Sigmoid colon (tissue), 7 donors: ENCODE data around the gene VAC14. TPM values are rescaled to one million over a fixed set of nuclear protein-coding genes. Genes with fewer than 3 reads are reported as not detected.

ENCODE experiments used
- DNase-seq: peaks from one replicate; pipeline ENCODE4 v3.0.0-alpha.2; 2019
- H3K27ac ChIP-seq, 4 donors: fragments of 200-600 bp; sonication (generic); one replicate each; pipeline ENCODE4 v1.5.1; 2016 to 2019; ENCODE audit warnings: mild to moderate bottlenecking in 1 of 4
- H3K27me3 ChIP-seq, 3 donors: fragments of 200-600 bp; sonication (generic); one replicate each; pipeline ENCODE4 v1.5.1; 2019; ENCODE audit warnings: mild to moderate bottlenecking in 1 of 3
- H3K36me3 ChIP-seq, 4 donors: fragments of 200-600 bp; sonication (generic); one replicate each; pipeline ENCODE4 v1.5.1; 2016 to 2019
- H3K4me1 ChIP-seq, 4 donors: fragments of 200-600 bp; sonication (generic); one replicate each; pipeline ENCODE4 v1.5.1; 2017 to 2019
- H3K4me3 ChIP-seq, 4 donors: fragments of 200-600 bp; sonication (generic); one replicate each; pipeline ENCODE4 v1.5.1; 2017 to 2019; ENCODE audit warnings: mild to moderate bottlenecking in 2 of 4, moderate library complexity in 1 of 4
- H3K9me3 ChIP-seq, 4 donors: fragments of 200-600 bp in 3 of 4; sonication (generic) in 3 of 4; one replicate each; pipeline versions ENCODE4 v1.5.1 to v1.6.1; 2013 to 2019
- EP300 ChIP-seq, 4 donors: sonication (generic); formaldehyde crosslinking; IDR thresholded peaks; one replicate each; pipeline ENCODE4 v1.6.1; 2017; ENCODE audit warnings: antibody characterized with exemption in 4 of 4
- POLR2A ChIP-seq, 2 donors: fragments of 450-650 bp; IDR thresholded peaks; one replicate each; pipeline ENCODE4 v1.6.1; 2016; ENCODE audit warnings: antibody characterized with exemption in 2 of 2, mild to moderate bottlenecking in 2 of 2, moderate library complexity in 2 of 2
- POLR2AphosphoS5 ChIP-seq, 4 donors: sonication (generic); formaldehyde crosslinking; IDR thresholded peaks; one replicate each; pipeline ENCODE4 v1.6.1; 2017; ENCODE audit warnings: antibody characterized with exemption in 4 of 4
- WGBS, 2 donors: extraction: QIAGEN DNeasy Blood & Tissue Kit; methylation state at CpG; one replicate each; pipeline ENCODE4 v1.1.7; 2013; 5-methylcytosine and 5-hydroxymethylcytosine counted together
- intact Hi-C: fragments of 100-400 bp; cut with DNase I; formaldehyde crosslinking; loops from one replicate; pipeline ENCODE4 v1.15.1; 2023
- polyA plus RNA-seq, 3 donors: library from polyadenylated mRNA; stranded (reverse); fragments of 200-250 nt; gene quantifications; one replicate each; pipeline ENCODE4 v1.2.3, GENCODE V29; 2013
- total RNA-seq, 4 donors: library from RNA; depleted of rRNA; stranded (reverse); fragments of >200 nt; gene quantifications; one replicate each; pipeline ENCODE4 v1.1.0, GENCODE V29; 2016
- TF ChIP-seq, protein P1 (sequence below), 4 experiments: fragments of 450-650 bp in 3 of 4; fragments of 200-600 bp in 1 of 4; IDR thresholded peaks; one replicate each; pipeline ENCODE4 v1.5.1; 2016 to 2019; ENCODE audit warnings: antibody characterized with exemption in 4 of 4, mild to moderate bottlenecking in 3 of 4, moderate library complexity in 2 of 4
- donor health status: healthy with polysubstance abuse.
- donor health status: Bipolar disorder and iron deficiency.
- donor health status: healthy.

The VAC14 gene
- total and polyA plus RNA-seq, 7 donors: 16.8 to 36.2 (median 22.1) TPM

DNA sequence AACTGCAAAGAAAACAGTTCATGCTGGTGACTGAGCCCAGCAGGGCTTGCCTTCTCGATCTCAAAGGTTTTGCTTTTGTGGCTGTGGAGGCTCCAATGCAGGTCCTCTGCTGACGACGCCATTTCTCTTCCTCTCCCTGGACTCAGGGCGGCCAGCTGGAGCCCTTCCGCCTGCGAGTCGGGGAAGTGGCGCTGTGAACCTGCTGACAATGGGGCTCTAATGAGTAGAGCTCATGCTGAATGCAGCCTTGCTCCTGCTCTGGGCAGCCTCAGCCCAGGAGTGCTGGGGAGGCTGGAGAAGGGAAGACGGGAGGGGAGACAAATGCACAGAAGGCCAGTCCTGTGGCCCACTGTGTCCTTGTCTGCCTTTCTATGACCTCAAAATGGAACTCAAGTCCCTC, 43.8 kb downstream of the VAC14 start:
- DNase-seq: no peak
- Histone ChIP-seq H3K27ac (no peak overlapping the region), H3K4me1 (peaks cover 0 to 5% (median 2%) of the 10 kb centered on the region in 4 donors), H3K9me3 (no peaks in the 10 kb centered on the region), H3K4me3 (no peak overlapping the region), H3K27me3 (no peaks in the 10 kb centered on the region), H3K36me3 (peaks cover 0 to 70% (median 12%) of the 10 kb centered on the region in 4 donors)
- WGBS, 2 donors: 96 to 97% methylated on average over 9 of the region's 9 CpGs
- intact Hi-C loops: no loop called here
- TF ChIP-seq EP300 (IDR thresholded peaks at IDR 0.05): no peak
- TF ChIP-seq POLR2A (IDR thresholded peaks at IDR 0.05): no peak
- TF ChIP-seq, protein P1, sequence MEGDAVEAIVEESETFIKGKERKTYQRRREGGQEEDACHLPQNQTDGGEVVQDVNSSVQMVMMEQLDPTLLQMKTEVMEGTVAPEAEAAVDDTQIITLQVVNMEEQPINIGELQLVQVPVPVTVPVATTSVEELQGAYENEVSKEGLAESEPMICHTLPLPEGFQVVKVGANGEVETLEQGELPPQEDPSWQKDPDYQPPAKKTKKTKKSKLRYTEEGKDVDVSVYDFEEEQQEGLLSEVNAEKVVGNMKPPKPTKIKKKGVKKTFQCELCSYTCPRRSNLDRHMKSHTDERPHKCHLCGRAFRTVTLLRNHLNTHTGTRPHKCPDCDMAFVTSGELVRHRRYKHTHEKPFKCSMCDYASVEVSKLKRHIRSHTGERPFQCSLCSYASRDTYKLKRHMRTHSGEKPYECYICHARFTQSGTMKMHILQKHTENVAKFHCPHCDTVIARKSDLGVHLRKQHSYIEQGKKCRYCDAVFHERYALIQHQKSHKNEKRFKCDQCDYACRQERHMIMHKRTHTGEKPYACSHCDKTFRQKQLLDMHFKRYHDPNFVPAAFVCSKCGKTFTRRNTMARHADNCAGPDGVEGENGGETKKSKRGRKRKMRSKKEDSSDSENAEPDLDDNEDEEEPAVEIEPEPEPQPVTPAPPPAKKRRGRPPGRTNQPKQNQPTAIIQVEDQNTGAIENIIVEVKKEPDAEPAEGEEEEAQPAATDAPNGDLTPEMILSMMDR (IDR thresholded peaks at IDR 0.05): no peak
- TF ChIP-seq POLR2AphosphoS5 (IDR thresholded peaks at IDR 0.05): no peak

DNA sequence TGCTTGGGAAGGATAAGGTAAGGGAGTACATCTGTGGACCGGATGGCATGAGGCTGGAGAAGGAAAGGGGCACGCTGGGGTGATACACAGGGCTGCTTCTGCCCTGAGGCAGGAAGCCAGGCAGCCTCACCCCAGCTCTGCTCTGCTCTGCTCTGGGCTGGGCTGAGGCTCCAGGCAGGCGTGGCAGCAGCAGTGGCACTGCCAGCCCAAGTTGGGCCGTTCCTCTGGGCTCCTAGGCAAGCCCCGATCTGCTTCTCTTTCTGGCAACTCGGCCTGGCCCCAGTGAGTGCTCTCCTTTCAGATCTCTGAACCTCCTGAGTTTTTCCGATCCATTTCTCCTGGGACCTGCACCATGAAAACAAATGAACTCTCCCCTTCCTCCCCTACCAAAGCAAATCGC, 44.9 kb downstream of the VAC14 start:
- TF ChIP-seq POLR2A (IDR thresholded peaks at IDR 0.05) (no peak), POLR2AphosphoS5 (IDR thresholded peaks at IDR 0.05) (no peak), EP300 (IDR thresholded peaks at IDR 0.05) (no peak)
- TF ChIP-seq, protein P1 (IDR thresholded peaks at IDR 0.05): no peak
- peaks cover 0 to 15% (median 12%) of the 10 kb centered on the region in 4 donors for H3K4me1 ChIP-seq
- H3K9me3 ChIP-seq: no peaks in the 10 kb centered on the region
- intact Hi-C loops: no loop called here
- peaks cover 0 to 59% (median 7%) of the 10 kb centered on the region in 4 donors for H3K36me3 ChIP-seq
- no peak for DNase-seq
- 84 to 88% methylated on average over 8 of the region's 8 CpGs for WGBS, 2 donors
- H3K27ac ChIP-seq: no peak overlapping the region
- no peak overlapping the region for H3K4me3 ChIP-seq
- no peaks in the 10 kb centered on the region for H3K27me3 ChIP-seq

DNA sequence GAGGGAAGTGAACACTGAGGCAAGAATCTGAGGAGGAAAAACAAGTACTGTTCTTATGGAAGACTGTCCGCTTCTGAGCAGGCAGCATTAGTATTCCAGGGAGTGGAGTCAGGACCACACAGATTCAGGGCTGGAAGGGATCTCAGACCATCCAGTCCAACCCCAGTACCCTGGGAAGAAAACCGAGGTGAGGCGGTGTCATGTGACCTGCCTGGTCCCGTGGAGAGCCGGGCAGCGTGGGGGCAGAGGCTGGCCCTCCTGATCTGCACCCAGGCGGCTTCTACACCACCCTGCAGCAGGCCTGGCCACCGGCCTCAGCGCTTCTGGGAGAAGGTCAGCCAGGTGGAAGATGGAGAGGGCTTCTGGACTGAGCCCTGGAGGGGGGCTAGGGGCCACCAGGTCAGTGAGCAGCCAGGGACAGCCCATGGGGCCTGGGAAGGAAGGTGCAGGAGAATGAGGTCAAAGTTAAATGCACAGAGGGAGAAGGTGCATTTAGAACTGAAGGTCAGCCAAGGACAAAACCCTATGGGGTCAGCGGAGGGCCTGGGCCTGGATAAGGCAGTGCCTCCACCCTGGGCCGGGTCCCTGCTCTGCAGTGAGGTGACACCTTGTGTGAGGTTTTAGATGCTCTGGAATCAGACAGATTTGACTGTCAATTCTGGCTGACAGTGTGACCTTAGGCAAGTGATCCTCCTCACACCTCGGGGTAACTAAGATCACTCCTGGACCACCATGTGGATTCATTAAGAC, 45.9 kb downstream of the VAC14 start:
- no peak overlapping the region for H3K4me3 ChIP-seq
- TF ChIP-seq EP300 (IDR thresholded peaks at IDR 0.05) (no peak), POLR2AphosphoS5 (IDR thresholded peaks at IDR 0.05) (no peak), POLR2A (IDR thresholded peaks at IDR 0.05) (no peak)
- TF ChIP-seq, protein P1 (IDR thresholded peaks at IDR 0.05): no peak
- H3K27me3 ChIP-seq: no peaks in the 10 kb centered on the region
- intact Hi-C loops: no loop called here
- H3K9me3 ChIP-seq: no peaks in the 10 kb centered on the region
- WGBS, 2 donors: 93 to 94% methylated on average over 12 of the region's 12 CpGs
- peaks cover 0 to 58% (median 7%) of the 10 kb centered on the region in 4 donors for H3K36me3 ChIP-seq
- no peak for DNase-seq
- H3K27ac ChIP-seq: no peak overlapping the region
- H3K4me1 ChIP-seq: peaks cover 0 to 25% (median 21%) of the 10 kb centered on the region in 4 donors

DNA sequence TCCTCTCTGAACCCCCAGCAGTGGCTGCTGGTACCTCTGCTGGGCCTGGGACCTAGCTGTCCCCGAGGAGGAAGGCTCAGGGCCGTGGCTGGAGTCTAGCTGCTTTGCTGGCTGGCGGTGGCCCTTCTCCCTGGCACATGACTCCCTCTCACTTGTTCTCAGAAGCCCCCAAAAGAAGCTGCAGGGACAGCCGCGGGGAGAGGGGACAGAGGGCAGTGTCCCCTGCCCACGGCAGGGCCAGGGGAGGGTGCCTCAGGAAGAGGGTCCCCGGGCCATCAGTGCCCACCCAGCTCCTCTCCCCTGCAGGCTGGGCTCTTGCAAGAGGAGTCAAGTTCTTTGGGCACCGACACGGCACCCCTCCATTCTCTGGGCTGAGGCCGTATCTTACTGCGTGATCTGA, 46.6 kb downstream of the VAC14 start:
- peaks cover 0 to 32% (median 28%) of the 10 kb centered on the region in 4 donors for H3K4me1 ChIP-seq
- 96% methylated on average over 11 of the region's 11 CpGs for WGBS, 2 donors
- TF ChIP-seq POLR2A (IDR thresholded peaks at IDR 0.05) (no peak), POLR2AphosphoS5 (IDR thresholded peaks at IDR 0.05) (no peak), EP300 (IDR thresholded peaks at IDR 0.05) (no peak)
- TF ChIP-seq, protein P1 (IDR thresholded peaks at IDR 0.05): no peak

More for the DNA sequence above, 46.6 kb downstream of the VAC14 start:
- Histone ChIP-seq H3K27me3 (no peaks in the 10 kb centered on the region), H3K36me3 (peaks cover 0 to 52% (median 7%) of the 10 kb centered on the region in 4 donors), H3K4me3 (no peak overlapping the region), H3K9me3 (no peaks in the 10 kb centered on the region), H3K27ac (no peak overlapping the region)
- intact Hi-C loops: no loop called here
- no peak for DNase-seq
